HUES6 (cell line): ENCODE results near the gene LSM4.

Source experiments
- H3K27ac ChIP-seq: 2 replicates; pipeline ENCODE4 v1.7.0; 2013; ENCODE audit warnings: low read depth, mild to moderate bottlenecking, low read length, inconsistent platforms
- H3K27me3 ChIP-seq: 2 replicates; pipeline ENCODE4 v1.6.1; 2013; ENCODE audit warnings: low read length; ENCODE audit not compliant: control insufficient read depth, insufficient read depth
- H3K36me3 ChIP-seq: 2 replicates; pipeline ENCODE4 v1.6.1; 2013; ENCODE audit warnings: low read length; ENCODE audit not compliant: control insufficient read depth, insufficient read depth
- H3K4me1 ChIP-seq: 2 replicates; pipeline ENCODE4 v1.6.1; 2013; ENCODE audit warnings: low read length; ENCODE audit not compliant: control insufficient read depth, insufficient read depth
- H3K4me3 ChIP-seq: 2 replicates; pipeline ENCODE4 v1.5.1; 2013; ENCODE audit warnings: low read depth, low read length
- H3K9ac ChIP-seq: one replicate; pipeline ENCODE4 v1.6.1; 2013; ENCODE audit warnings: mild to moderate bottlenecking, low read length
- H3K9me3 ChIP-seq: 2 replicates; pipeline ENCODE4 v1.6.1; 2013; ENCODE audit warnings: low read depth, low read length; ENCODE audit not compliant: control insufficient read depth, insufficient read depth

Gene LSM4

DNA sequence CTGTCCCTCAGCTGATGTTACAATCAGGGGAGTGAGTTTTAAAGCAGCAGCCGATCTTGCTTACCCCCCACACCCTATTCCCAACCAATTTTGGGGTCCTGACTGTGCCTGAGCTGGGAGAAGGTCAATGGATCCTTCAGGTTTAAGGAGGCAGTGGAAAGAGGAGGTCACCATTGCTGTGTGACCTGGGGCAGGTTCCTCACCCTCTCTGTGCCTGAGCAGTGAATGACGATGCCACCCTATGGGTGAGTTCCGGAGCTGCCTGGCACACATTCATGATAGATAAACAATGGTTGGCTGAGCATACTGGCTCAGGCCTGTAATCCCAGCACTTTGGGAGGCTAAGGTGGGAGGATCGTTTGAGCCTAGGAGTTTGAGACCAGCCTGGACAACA is 21.2 kb downstream of the LSM4 start:
- no peak overlapping the region for H3K9ac ChIP-seq
- H3K27me3 ChIP-seq, result no peaks in the 10 kb centered on the region
- H3K4me1 ChIP-seq, result peaks cover 22% of the 10 kb centered on the region
- H3K4me3 ChIP-seq, result no peak overlapping the region
- peaks cover 9% of the 10 kb centered on the region for H3K36me3 ChIP-seq
- H3K9me3 ChIP-seq, result no peaks in the 10 kb centered on the region
- H3K27ac ChIP-seq, result no peak overlapping the region

DNA sequence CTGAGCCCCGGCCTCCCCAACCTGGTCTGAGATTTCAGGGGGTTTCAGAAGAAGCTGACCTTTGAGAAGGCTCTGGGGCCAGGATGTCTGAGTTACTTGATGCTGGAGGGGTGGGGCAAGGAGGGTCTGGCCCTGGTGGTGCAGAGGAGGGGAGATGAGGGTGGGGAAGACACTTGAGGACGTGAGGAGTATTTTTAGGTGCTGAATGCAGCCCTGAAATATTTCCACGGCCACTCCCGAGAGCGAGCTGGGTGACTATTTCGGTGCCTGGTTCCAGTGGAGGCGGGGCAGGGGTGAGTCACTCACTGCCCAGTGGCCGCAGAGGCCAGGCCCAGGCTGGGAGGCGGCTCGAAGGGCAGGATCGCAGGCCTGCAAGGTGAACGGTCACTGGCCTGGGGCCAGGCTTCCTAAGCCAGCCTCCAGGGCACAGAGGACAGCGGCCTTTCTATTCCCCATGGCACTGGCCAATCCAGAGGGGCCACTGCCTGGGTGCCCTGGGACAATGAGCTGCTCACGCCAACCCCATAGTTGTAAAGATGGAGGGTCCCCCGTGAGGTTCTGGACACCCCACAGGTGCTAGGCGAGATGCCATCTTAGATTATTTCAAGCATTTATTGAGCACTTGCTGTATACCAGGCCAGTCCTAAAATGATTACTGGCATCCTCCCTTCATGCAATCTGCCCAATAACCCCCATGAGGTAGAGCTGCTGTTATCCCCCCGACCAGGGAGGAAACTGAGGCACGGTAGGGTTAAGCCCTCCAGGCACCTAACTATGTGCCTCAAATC is 21.8 kb downstream of the LSM4 start:
- Histone ChIP-seq H3K36me3 (peaks cover 3% of the 10 kb centered on the region), H3K4me1 (peaks cover 22% of the 10 kb centered on the region), H3K27ac (no peak overlapping the region)

DNA sequence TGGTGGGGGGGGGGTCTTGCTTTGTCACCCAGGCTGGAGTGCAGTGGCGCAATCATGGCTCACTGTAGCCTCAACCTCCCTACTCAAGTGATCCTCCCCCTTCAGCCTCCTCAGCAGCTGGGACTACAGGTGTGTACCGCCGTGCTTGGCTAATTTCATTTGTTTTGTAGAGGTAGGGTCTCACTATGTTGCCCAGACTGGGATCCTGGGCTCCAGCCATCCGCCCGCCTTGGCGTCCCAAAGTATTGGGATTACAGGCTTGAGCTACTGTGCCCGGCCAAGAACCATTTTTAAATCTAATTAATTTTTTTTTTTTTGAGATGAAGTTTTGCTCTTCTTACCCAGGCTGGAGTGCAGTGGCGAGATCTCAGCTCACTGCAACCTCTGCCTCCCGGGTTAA is 23.2 kb downstream of the LSM4 start:
- no peaks in the 10 kb centered on the region for H3K27me3 ChIP-seq
- H3K9me3 ChIP-seq, result no peaks in the 10 kb centered on the region
- H3K9ac ChIP-seq, result no peak overlapping the region
- no peak overlapping the region for H3K4me3 ChIP-seq
- H3K36me3 ChIP-seq, result no peaks in the 10 kb centered on the region
- H3K27ac ChIP-seq, result no peak overlapping the region
- peaks cover 13% of the 10 kb centered on the region for H3K4me1 ChIP-seq

More for the DNA sequence above, 21.8 kb downstream of the LSM4 start:
- Histone ChIP-seq H3K4me3 (no peak overlapping the region), H3K9me3 (no peaks in the 10 kb centered on the region), H3K27me3 (no peaks in the 10 kb centered on the region), H3K9ac (no peak overlapping the region)

DNA sequence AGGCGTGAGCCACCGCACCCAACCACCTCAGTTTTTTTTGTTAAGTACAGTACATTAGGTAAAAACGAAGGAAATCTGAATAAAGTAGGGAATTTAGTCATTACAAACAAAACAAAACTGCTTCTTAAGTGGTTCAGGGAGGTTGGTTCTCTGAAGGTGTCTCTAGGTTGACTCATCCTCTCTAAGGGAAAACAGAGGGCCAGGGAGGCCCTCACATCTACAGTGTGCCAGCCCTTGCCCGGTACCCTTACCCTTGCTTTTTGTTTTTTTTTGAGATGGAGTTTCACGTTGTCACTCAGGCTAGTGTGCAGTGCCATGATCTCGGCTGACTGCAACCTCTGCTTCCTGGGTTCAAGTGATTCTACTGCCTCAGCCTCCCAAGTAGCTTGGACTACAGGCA is 24.3 kb downstream of the LSM4 start:
- no peaks in the 10 kb centered on the region for H3K9me3 ChIP-seq
- no peaks in the 10 kb centered on the region for H3K36me3 ChIP-seq
- H3K4me3 ChIP-seq, result no peak overlapping the region
- H3K27me3 ChIP-seq, result no peaks in the 10 kb centered on the region
- no peak overlapping the region for H3K27ac ChIP-seq
- peaks cover 13% of the 10 kb centered on the region for H3K4me1 ChIP-seq
- no peak overlapping the region for H3K9ac ChIP-seq

DNA sequence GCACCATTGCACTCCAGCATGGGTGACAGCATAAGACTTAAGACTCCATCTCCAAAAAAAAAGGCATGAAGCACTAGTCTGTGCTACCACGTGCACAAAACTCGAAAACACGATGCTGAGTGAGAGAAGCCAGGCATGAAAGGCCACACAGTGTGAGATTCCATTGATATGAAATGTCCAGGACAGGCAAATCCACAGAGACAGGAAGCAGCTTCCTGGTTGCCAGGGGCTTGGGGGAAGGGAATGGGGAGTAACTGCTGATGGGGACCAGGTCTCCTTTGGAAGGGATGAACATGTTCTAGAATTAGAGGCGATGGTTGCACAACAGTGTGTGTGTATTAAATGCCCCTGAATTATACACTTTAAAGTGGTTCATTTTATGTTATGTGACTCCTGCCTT is 25.6 kb downstream of the LSM4 start:
- Histone ChIP-seq H3K4me1 (peaks cover 16% of the 10 kb centered on the region), H3K9me3 (no peaks in the 10 kb centered on the region), H3K27ac (no peak overlapping the region), H3K4me3 (no peak overlapping the region), H3K27me3 (no peaks in the 10 kb centered on the region), H3K36me3 (no peaks in the 10 kb centered on the region), H3K9ac (no peak overlapping the region)

DNA sequence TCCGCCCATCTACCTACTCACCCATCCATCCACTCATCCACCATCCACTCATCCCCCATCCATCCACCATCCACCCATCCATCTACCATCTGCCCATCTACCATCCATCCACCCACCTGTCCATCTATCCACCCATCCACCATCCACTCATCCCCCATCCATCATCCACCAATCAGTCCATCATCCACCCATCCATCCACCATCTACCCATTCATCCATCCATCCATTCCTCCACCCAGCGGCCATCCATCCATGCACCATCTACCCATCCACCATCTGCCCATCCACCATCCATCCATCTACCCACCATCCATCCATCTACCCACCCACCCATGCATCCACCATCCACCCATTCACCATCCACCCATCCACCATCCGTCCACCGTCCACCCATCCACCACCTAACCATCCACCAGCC is 27.8 kb downstream of the LSM4 start:
- H3K36me3 ChIP-seq, result no peaks in the 10 kb centered on the region
- H3K27ac ChIP-seq, result no peak overlapping the region
- H3K9me3 ChIP-seq, result no peaks in the 10 kb centered on the region
- H3K27me3 ChIP-seq, result no peaks in the 10 kb centered on the region
- H3K4me3 ChIP-seq, result no peak overlapping the region
- no peak overlapping the region for H3K9ac ChIP-seq
- H3K4me1 ChIP-seq, result peaks cover 18% of the 10 kb centered on the region

DNA sequence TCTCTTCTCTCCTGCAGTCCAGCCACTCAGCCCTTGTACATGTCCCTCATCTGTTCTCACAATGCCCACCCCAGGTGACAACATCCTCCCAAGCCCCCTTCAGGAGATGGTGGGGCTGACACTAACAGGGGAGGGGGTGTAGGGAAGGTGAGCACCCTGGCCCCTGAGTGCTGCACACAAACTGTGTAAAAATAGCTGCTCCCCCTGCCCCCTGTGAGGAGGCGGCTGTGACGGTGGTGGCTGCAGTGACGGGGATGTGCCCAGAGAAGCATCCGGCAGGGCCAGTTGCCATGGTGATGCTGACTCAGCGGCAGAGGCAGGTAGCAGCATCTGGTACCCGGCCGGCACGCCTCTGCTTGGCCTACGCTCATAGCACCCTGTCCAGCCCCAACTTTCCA is 28.4 kb downstream of the LSM4 start:
- Histone ChIP-seq H3K4me3 (no peak overlapping the region), H3K4me1 (peaks cover 21% of the 10 kb centered on the region), H3K27ac (no peak overlapping the region), H3K36me3 (no peaks in the 10 kb centered on the region), H3K27me3 (no peaks in the 10 kb centered on the region), H3K9me3 (no peaks in the 10 kb centered on the region), H3K9ac (no peak overlapping the region)

DNA sequence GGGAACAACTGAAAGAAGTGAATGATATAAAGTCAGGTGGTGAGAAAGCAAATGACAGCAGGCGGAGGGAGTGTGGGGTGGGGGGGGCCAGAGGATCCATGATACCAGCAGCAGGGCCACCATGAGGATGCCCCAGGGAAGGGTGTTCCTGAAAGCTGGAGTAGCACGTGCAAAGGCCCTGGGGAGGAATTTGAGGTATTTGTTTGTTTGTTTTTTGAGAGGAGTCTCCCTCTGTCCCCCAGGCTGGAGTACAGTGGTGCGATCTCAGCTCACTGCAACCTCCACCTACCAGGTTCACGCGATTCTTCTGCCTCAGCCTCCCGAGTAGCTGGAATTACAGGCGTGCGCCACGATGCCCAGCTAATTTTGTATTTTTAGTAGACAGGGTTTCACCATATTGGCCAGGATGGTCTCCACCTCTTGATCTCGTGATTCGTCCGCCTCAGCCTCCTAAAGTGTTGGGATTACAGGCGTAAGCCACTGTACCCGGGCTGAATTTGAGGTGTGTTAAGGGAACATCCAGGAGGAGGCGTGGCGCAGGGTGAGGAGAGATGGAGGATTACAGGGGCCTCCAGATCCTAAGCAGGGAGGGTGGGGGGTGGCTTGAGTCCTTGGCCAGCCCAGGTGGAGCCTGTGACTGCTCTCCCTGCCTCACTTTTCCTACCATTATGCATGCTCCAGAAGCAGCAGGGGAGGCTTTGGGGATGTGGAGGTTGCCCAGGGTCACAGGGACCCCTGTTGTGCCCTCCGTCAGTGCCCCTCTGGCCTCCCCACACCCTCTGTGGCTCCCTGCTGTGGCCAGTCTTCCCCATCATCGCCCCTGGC is 29.0 kb downstream of the LSM4 start:
- peaks cover 21% of the 10 kb centered on the region for H3K4me1 ChIP-seq
- H3K9me3 ChIP-seq, result no peaks in the 10 kb centered on the region
- peak overlapping the region; percentile 88; the same call in 1 of the 2 replicates for H3K27ac ChIP-seq
- peak overlapping the region; percentile 69 for H3K9ac ChIP-seq
- peak overlapping the region; percentile 63 for H3K4me3 ChIP-seq
- H3K36me3 ChIP-seq, result no peaks in the 10 kb centered on the region
- H3K27me3 ChIP-seq, result no peaks in the 10 kb centered on the region

DNA sequence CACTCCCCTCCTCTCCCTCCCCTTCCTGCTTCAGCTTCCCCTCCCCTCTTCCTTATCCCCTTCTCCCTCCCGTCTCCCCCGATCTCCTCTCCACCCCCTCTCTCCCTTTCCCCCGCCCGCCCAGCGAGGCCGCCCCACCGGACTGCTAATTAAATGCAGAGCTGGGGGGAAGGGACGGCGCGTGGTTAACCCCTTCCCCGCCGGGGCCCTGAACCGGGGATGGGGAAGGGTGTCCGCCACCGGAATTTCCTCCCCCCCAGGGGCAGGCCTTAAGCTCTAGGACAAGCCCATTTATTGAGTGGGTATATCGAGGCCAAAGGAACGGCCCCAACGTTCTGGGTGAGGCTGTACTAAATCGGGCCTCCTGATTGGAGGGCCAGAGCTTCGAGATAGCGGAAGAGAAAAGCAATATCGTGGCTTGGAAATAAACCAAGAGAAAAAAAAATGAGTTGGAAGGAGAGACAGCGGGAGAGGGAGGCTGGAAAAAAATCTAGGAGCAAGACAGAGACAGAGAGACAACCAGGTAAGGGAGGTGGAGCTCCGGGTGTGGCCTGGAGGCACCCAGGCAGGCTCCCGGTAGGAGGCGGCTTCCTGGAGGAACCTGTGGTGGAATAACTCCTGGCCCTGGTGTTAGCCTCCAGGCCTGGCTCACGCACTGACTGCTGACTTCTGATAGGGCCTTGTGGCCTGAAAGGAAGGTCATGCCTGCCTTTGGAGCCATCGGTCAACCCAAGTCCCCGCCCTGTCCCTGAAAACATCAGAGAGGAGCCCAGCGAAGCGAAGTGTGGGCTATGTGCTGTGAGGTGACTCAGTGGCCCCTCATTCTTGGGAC is 29.9 kb downstream of the LSM4 start:
- H3K27me3 ChIP-seq, result no peaks in the 10 kb centered on the region
- peak overlapping the region; percentile 93; the same call in 1 of the 2 replicates for H3K27ac ChIP-seq
- no peaks in the 10 kb centered on the region for H3K36me3 ChIP-seq
- H3K4me1 ChIP-seq, result peaks cover 26% of the 10 kb centered on the region
- H3K9ac ChIP-seq, result peak overlapping the region; percentile 86
- no peaks in the 10 kb centered on the region for H3K9me3 ChIP-seq
- H3K4me3 ChIP-seq, result peak overlapping the region; percentile 66

DNA sequence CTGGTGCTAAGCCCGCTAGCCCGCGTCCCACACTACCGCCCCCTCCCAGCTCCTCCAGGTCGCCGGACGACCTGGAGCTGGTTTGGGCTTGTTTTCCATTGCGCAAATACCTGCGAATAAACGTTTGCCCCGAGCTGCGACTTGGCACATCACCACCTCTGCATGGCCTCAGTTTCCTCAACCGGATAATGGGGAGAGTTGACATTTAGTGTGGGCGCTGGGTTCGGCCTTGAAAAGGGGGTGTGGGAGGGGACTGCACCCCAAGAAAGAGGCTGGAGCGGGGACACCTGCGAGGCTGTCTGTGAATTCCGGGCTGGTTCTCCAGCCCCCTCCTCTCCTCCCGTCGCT is 30.4 kb downstream of the LSM4 start:
- peaks cover 28% of the 10 kb centered on the region for H3K4me1 ChIP-seq

More for the DNA sequence above, 30.4 kb downstream of the LSM4 start:
- Histone ChIP-seq H3K36me3 (no peaks in the 10 kb centered on the region), H3K27ac (peak overlapping the region; percentile 93), H3K27me3 (no peaks in the 10 kb centered on the region), H3K9ac (peak overlapping the region; percentile 86), H3K9me3 (no peaks in the 10 kb centered on the region), H3K4me3 (peak overlapping the region; percentile 66)
